Osteoblast (primary cell): Measurements from ENCODE around the gene WWP2. TPM values are rescaled to one million over a fixed set of nuclear protein-coding genes. Genes with fewer than 3 reads are reported as not detected.
A peak's percentile ranks its signal among the peaks of the same experiment; 100 is the strongest.

Experiments used
- DNase-seq: peaks from one replicate; pipeline ENCODE4 v3.0.0; 2011; ENCODE audit warnings: low spot score, mixed read lengths; ENCODE audit not compliant: insufficient read length; ENCODE audit errors: missing footprints
- H2AFZ ChIP-seq: 2 replicates; pipeline ENCODE4 v1.6.0; 2011; ENCODE audit warnings: mild to moderate bottlenecking, low read length
- H3K27ac ChIP-seq: 2 replicates; pipeline ENCODE4 v1.5.1; 2011; ENCODE audit warnings: mild to moderate bottlenecking, low read depth, low read length, moderate library complexity
- H3K27me3 ChIP-seq: 2 replicates; pipeline ENCODE4 v1.6.0; 2012; ENCODE audit warnings: mild to moderate bottlenecking, control low read depth, inconsistent platforms, low read length, moderate library complexity; ENCODE audit not compliant: insufficient read depth
- H3K36me3 ChIP-seq: 2 replicates; pipeline ENCODE4 v1.5.1; 2011; ENCODE audit warnings: mild to moderate bottlenecking, low read length, control low read depth, moderate library complexity; ENCODE audit not compliant: insufficient read depth
- H3K4me1 ChIP-seq: 2 replicates; pipeline ENCODE4 v1.5.1; 2011; ENCODE audit warnings: mild to moderate bottlenecking, low read length, control low read depth, moderate library complexity; ENCODE audit not compliant: insufficient read depth
- H3K4me2 ChIP-seq: 2 replicates; pipeline ENCODE4 v1.6.0; 2011; ENCODE audit warnings: mild to moderate bottlenecking, low read length; ENCODE audit not compliant: insufficient read depth
- H3K4me3 ChIP-seq: fragments of 200-600 bp; sonication (generic); 3 replicates; pipeline ENCODE4 v1.5.1; 2012; ENCODE audit warnings: mild to moderate bottlenecking, low read length, inconsistent platforms; ENCODE audit not compliant: insufficient read depth
- H3K79me2 ChIP-seq: 2 replicates; pipeline ENCODE4 v1.6.0; 2012; ENCODE audit warnings: mild to moderate bottlenecking, low read length, control low read depth, inconsistent platforms; ENCODE audit not compliant: insufficient read depth
- H3K9me3 ChIP-seq: 2 replicates; pipeline ENCODE4 v1.5.1; 2011; ENCODE audit warnings: low read depth, low read length, control low read depth
- H4K20me1 ChIP-seq: 2 replicates; pipeline ENCODE4 v1.6.0; 2012; ENCODE audit warnings: mild to moderate bottlenecking, low read length, control low read depth; ENCODE audit not compliant: insufficient read depth
- CTCF ChIP-seq: IDR thresholded peaks from 2 replicates; pipeline ENCODE4 v1.5.1; 2011; ENCODE audit warnings: mild to moderate bottlenecking, low read depth, low read length, moderate library complexity; ENCODE audit errors: extremely low read depth
- total RNA-seq: library from RNA; depleted of rRNA; stranded (reverse); fragments of >200 nt; gene quantifications from 2 replicates; pipeline ENCODE4 v1.2.3, GENCODE V29; 2012

WWP2 gene
- total RNA-seq, 1 donor = 46.7 TPM

GRCh38 chr16:69839798-69840409 is 77.8 kb downstream of the WWP2 start:
- no peaks in the 10 kb centered on the region for H4K20me1 ChIP-seq
- no peak overlapping the region for H3K4me3 ChIP-seq
- TF ChIP-seq CTCF = no peak
- no peaks in the 10 kb centered on the region for H3K36me3 ChIP-seq
- no peaks in the 10 kb centered on the region for H3K4me1 ChIP-seq
- H3K79me2 ChIP-seq = no peaks in the 10 kb centered on the region
- H3K9me3 ChIP-seq = no peaks in the 10 kb centered on the region
- H3K27ac ChIP-seq = no peak overlapping the region
- H3K27me3 ChIP-seq = no peaks in the 10 kb centered on the region
- no peak overlapping the region for H3K4me2 ChIP-seq
- H2AFZ ChIP-seq = no peak overlapping the region
- no peak for DNase-seq

- Histone ChIP-seq H2AFZ (no peak overlapping the region), H3K79me2 (no peaks in the 10 kb centered on the region), H4K20me1 (no peaks in the 10 kb centered on the region), H3K27me3 (no peaks in the 10 kb centered on the region), H3K36me3 (no peaks in the 10 kb centered on the region), H3K9me3 (no peaks in the 10 kb centered on the region), H3K4me2 (no peak overlapping the region), H3K4me1 (peaks cover 3% of the 10 kb centered on the region), H3K4me3 (no peak overlapping the region), H3K27ac (no peak overlapping the region)
- DNase-seq = peak; percentile 43
- no peak for TF ChIP-seq CTCF
Measured at GRCh38 chr16:69840975-69841374, 78.8 kb downstream of the WWP2 start.

- Histone ChIP-seq H3K27me3 (no peaks in the 10 kb centered on the region), H3K4me1 (peaks cover 21% of the 10 kb centered on the region), H3K79me2 (no peaks in the 10 kb centered on the region), H3K4me3 (no peak overlapping the region), H3K36me3 (no peaks in the 10 kb centered on the region), H3K27ac (no peak overlapping the region), H2AFZ (no peak overlapping the region), H3K9me3 (no peaks in the 10 kb centered on the region), H3K4me2 (no peak overlapping the region), H4K20me1 (no peaks in the 10 kb centered on the region)
- TF ChIP-seq CTCF = no peak
- DNase-seq = no peak
Measured at GRCh38 chr16:69844441-69844840, 82.3 kb downstream of the WWP2 start.

GRCh38 chr16:69845181-69845580 is 83.0 kb downstream of the WWP2 start:
- Histone ChIP-seq H3K27me3 (no peaks in the 10 kb centered on the region), H3K79me2 (no peaks in the 10 kb centered on the region), H3K4me3 (no peak overlapping the region), H2AFZ (no peak overlapping the region), H3K4me1 (peaks cover 24% of the 10 kb centered on the region), H4K20me1 (no peaks in the 10 kb centered on the region), H3K4me2 (no peak overlapping the region), H3K36me3 (no peaks in the 10 kb centered on the region), H3K27ac (no peak overlapping the region), H3K9me3 (no peaks in the 10 kb centered on the region)
- peak; percentile 66 for DNase-seq
- no peak for TF ChIP-seq CTCF
